CD4-positive, alpha-beta T cell (primary cell): ENCODE results near the gene XPO1. TPM values are rescaled to one million over a fixed set of nuclear protein-coding genes. Genes with fewer than 3 reads are reported as not detected.
"Not testable (repeated sequence)": the region's sequence is repeated elsewhere in the genome, so short reads cannot be mapped to it uniquely, and the experiment has no call there.

ENCODE experiments used
- ATAC-seq: fragments of 200-7000 bp; cut with Tn5 transposase; one replicate; pipeline ENCODE4 v1.10.0; 2022; ENCODE audit warnings: mild to moderate bottlenecking; ENCODE audit not compliant: poor library complexity
- CTCF ChIA-PET: fragments of 350-600 bp; sonication (Branson Sonifier 250); formaldehyde crosslinking; loops from one replicate; lab custom pipeline; 2021; ENCODE audit warnings: antibody characterized with exemption, inconsistent platforms; lab: Charles Lee
- POLR2A ChIA-PET: fragments of 350-600 bp; sonication (Branson Sonifier 250); formaldehyde crosslinking; loops from one replicate; lab custom pipeline; 2021; ENCODE audit warnings: antibody characterized with exemption, inconsistent platforms; lab: Charles Lee
- DNase-seq, 14 experiments: peaks; one replicate each; pipeline ENCODE4 v3.0.0-alpha.2; 2013 to 2020; ENCODE audit warnings: mixed read lengths in 2 of 14
- H3K27ac ChIP-seq, 2 donors: one replicate each; pipeline versions ENCODE4 v1.5.1 to v1.7.0; 2013; ENCODE audit warnings: low read length in 2 of 2, low read depth in 1 of 2, mild to moderate bottlenecking in 1 of 2
- H3K27me3 ChIP-seq, 2 experiments: 1 replicate in 1 of 2; 2 replicates in 1 of 2; pipeline versions ENCODE4 v1.6.1 to v1.7.0; 2013; ENCODE audit warnings: low read length in 2 of 2, control low read depth in 1 of 2, mild to moderate bottlenecking in 1 of 2, moderate library complexity in 1 of 2; ENCODE audit not compliant: insufficient read depth in 2 of 2, control insufficient read depth in 1 of 2
- H3K36me3 ChIP-seq: one replicate; pipeline ENCODE4 v1.6.1; 2013; ENCODE audit warnings: low read length, control low read depth; ENCODE audit not compliant: insufficient read depth
- H3K4me1 ChIP-seq: one replicate; pipeline ENCODE4 v1.6.1; 2013; ENCODE audit warnings: low read length, control low read depth; ENCODE audit not compliant: insufficient read depth
- H3K4me3 ChIP-seq: one replicate; pipeline ENCODE4 v1.5.1; 2013; ENCODE audit warnings: mild to moderate bottlenecking, low read length, moderate library complexity
- H3K9me3 ChIP-seq, 2 experiments: 1 replicate in 1 of 2; 2 replicates in 1 of 2; pipeline versions ENCODE4 v1.6.1 to v1.7.0; 2013; ENCODE audit warnings: low read length in 2 of 2, mild to moderate bottlenecking in 2 of 2, control low read depth in 1 of 2, moderate library complexity in 1 of 2; ENCODE audit not compliant: control insufficient read depth in 1 of 2, insufficient read depth in 1 of 2
- H3K27ac Mint-ChIP-seq: one replicate; pipeline ENCODE4 v1.8.0; 2020; ENCODE audit warnings: mixed read lengths
- H3K27me3 Mint-ChIP-seq: one replicate; pipeline ENCODE4 v1.8.0; 2021; ENCODE audit warnings: mixed read lengths
- H3K36me3 Mint-ChIP-seq: one replicate; pipeline ENCODE4 v1.8.0; 2021; ENCODE audit warnings: low read depth, mixed read lengths
- H3K4me1 Mint-ChIP-seq: one replicate; pipeline ENCODE4 v1.8.0; 2021; ENCODE audit warnings: low read depth, mixed read lengths
- H3K4me3 Mint-ChIP-seq: one replicate; pipeline ENCODE4 v1.8.0; 2020; ENCODE audit warnings: mild to moderate bottlenecking, mixed read lengths
- H3K9me3 Mint-ChIP-seq: one replicate; pipeline ENCODE4 v1.8.0; 2020; ENCODE audit warnings: mixed read lengths
- CTCF ChIP-seq: fragments of 200-600 bp; IDR thresholded peaks from one replicate; pipeline ENCODE4 v1.8.0; 2022; ENCODE audit warnings: antibody characterized with exemption, mild to moderate bottlenecking
- intact Hi-C, 2 experiments: fragments of 100-400 bp; cut with DNase I in 1 of 2; cut with micrococcal nuclease in 1 of 2; formaldehyde crosslinking; loops; one replicate each; pipeline versions ENCODE4 v1.15.1 to v1.9.0; 2023 to 2025; cut with DNase I, micrococcal nuclease
- polyA plus RNA-seq, 2 donors: library from polyadenylated mRNA; unstranded; fragments of 120-200 nt; gene quantifications; one replicate each; pipeline ENCODE4 v1.2.1, GENCODE V29; 2013
- total RNA-seq, 174 experiments: library from RNA in 2 of 174; stranded (reverse) in 2 of 174; gene quantifications; one replicate each; pipeline ENCODE4 v1.2.3 and lab custom pipeline; 2021 to 2026

Gene XPO1
- 100 to 1,000 TPM; 111 to 118 TPM for total RNA-seq
- polyA plus RNA-seq (2013, experiment 1 of 2): 99.0 TPM
- polyA plus RNA-seq (2013, experiment 2 of 2): 122 TPM
- 113 to 924 (median 342) reads per million in 172 experiments for total RNA-seq (lab: John Stamatoyannopoulos, UW)

GRCh38 chr2:61538200-61538919 is at the start of gene XPO1:
Gene XPO1, minus strand, starts transcription at chr2:61538356. Its CDS starts 4,459 bp downstream, at chr2:61533897.
- peak within 1 kb of the TSS; percentile 98 to 99 for H3K27ac ChIP-seq
- H3K9me3 ChIP-seq: no peaks in the 10 kb centered on the region
- no peaks in the 10 kb centered on the region for H3K27me3 ChIP-seq
- peaks cover 15% of the 10 kb centered on the region for H3K4me1 ChIP-seq
- ChIA-PET CTCF (interaction anchor here (0.6 to 3.7 kb wide), 3 partner anchors 25 to 119 kb away, joined by 3 to 13 read pairs (median 3); no protein-coding TSS in a partner anchor), POLR2A (interaction anchor here (0.5 to 3.3 kb wide), 37 partner anchors 8 to 782 kb away, joined by 3 to 53 read pairs (median 6); partner anchors contain the start of genes B3GNT2, FAM161A, PAPOLG and REL)
- Mint-ChIP-seq H3K27me3 (no peaks in the 10 kb centered on the region), H3K4me3 (peak within 1 kb of the TSS; percentile 99), H3K9me3 (no peaks in the 10 kb centered on the region), H3K27ac (peak within 1 kb of the TSS; percentile 97), H3K4me1 (peaks cover 34% of the 10 kb centered on the region), H3K36me3 (peaks cover 22% of the 10 kb centered on the region)
- peak within 1 kb of the TSS; percentile 85 for H3K4me3 ChIP-seq
- no peak for TF ChIP-seq CTCF
- H3K36me3 ChIP-seq: no peaks in the 10 kb centered on the region
- DNase-seq (peak; percentile 96 to 100 (median 98)), ATAC-seq (peak; percentile 75)
- intact Hi-C loops: loop anchor here (1.0 to 10.0 kb wide), 9 partner anchors 68 to 471 kb away; partner anchors contain the start of genes USP34 (in 2 of the 2), FAM161A (in 1 of the 2) and SANBR (in 1 of the 2)

GRCh38 chr2:61586928-61587327 is 48.8 kb upstream of the XPO1 start:
- intact Hi-C loops, H3K4me3 ChIP-seq, ATAC-seq, H3K4me3 Mint-ChIP-seq, H3K27me3 Mint-ChIP-seq, CTCF ChIA-PET, H3K27ac Mint-ChIP-seq, H3K9me3 ChIP-seq, H3K4me1 ChIP-seq, H3K9me3 Mint-ChIP-seq, DNase-seq, POLR2A ChIA-PET, H3K36me3 ChIP-seq, H3K36me3 Mint-ChIP-seq, H3K27ac ChIP-seq, H3K27me3 ChIP-seq, H3K4me1 Mint-ChIP-seq: not testable (repeated sequence)

GRCh38 chr2:61585383-61585782 is 47.2 kb upstream of the XPO1 start:
- Mint-ChIP-seq H3K4me1 (peaks cover 5% of the 10 kb centered on the region), H3K27ac (no peak overlapping the region), H3K36me3 (no peaks in the 10 kb centered on the region), H3K4me3 (no peak overlapping the region), H3K27me3 (no peaks in the 10 kb centered on the region), H3K9me3 (no peaks in the 10 kb centered on the region)
- Histone ChIP-seq H3K27ac (no peak overlapping the region), H3K9me3 (no peaks in the 10 kb centered on the region), H3K27me3 (no peaks in the 10 kb centered on the region), H3K4me3 (no peak overlapping the region), H3K36me3 (no peaks in the 10 kb centered on the region), H3K4me1 (no peaks in the 10 kb centered on the region)
- ChIA-PET CTCF (no interaction called here), POLR2A (no interaction called here)
- DNase-seq: no peak
- intact Hi-C loops: no loop called here
- TF ChIP-seq CTCF: no peak
- ATAC-seq: no peak

GRCh38 chr2:61584368-61584767 is 46.2 kb upstream of the XPO1 start:
- intact Hi-C loops, POLR2A ChIA-PET: not testable (repeated sequence)
- CTCF ChIA-PET: interaction anchor here (0.7 kb wide), 1 partner anchor 651 kb away, joined by 3 read pairs; no protein-coding TSS in a partner anchor

More at GRCh38 chr2:61584368-61584767, 46.2 kb upstream of the XPO1 start:
- H3K27me3 ChIP-seq, H3K4me3 Mint-ChIP-seq, H3K4me3 ChIP-seq, ATAC-seq, H3K27ac ChIP-seq, DNase-seq, H3K9me3 ChIP-seq, H3K36me3 ChIP-seq, H3K27me3 Mint-ChIP-seq, H3K27ac Mint-ChIP-seq, H3K36me3 Mint-ChIP-seq, H3K9me3 Mint-ChIP-seq, H3K4me1 ChIP-seq: not testable (repeated sequence)
- peaks cover 11% of the 10 kb centered on the region for H3K4me1 Mint-ChIP-seq
